Upper lobe of left lung (tissue), 4 donors: Measurements from ENCODE around the gene NCAPG2.

ENCODE experiments used
- CTCF ChIP-seq, 6 experiments: fragments of 450-650 bp in 4 of 6; fragments of 200-600 bp in 2 of 6; sonication (generic) in 2 of 6; IDR thresholded peaks; one replicate each; pipeline ENCODE4 v1.5.1; 2016 to 2019; ENCODE audit warnings: antibody characterized with exemption in 6 of 6
- EP300 ChIP-seq, 4 donors: sonication (generic); formaldehyde crosslinking; IDR thresholded peaks; one replicate each; pipeline ENCODE4 v1.5.1; 2017; ENCODE audit warnings: antibody characterized with exemption in 4 of 4, control low read depth in 2 of 4
- POLR2A ChIP-seq, 4 donors: fragments of 450-650 bp; IDR thresholded peaks; one replicate each; pipeline ENCODE4 v1.5.1; 2016 to 2017; ENCODE audit warnings: antibody characterized with exemption in 4 of 4, mild to moderate bottlenecking in 2 of 4
- POLR2AphosphoS5 ChIP-seq, 2 donors: sonication (generic); formaldehyde crosslinking; IDR thresholded peaks; one replicate each; pipeline ENCODE4 v1.5.1; 2017; ENCODE audit warnings: antibody characterized with exemption in 2 of 2

- TF ChIP-seq CTCF (IDR thresholded peaks at IDR 0.05) (no peak), POLR2A (IDR thresholded peaks at IDR 0.05) (no peak), POLR2AphosphoS5 (IDR thresholded peaks at IDR 0.05) (no peak), EP300 (IDR thresholded peaks at IDR 0.05) (no peak)
Measured at GRCh38 chr7:158633055-158633956, 71.3 kb downstream of the NCAPG2 start.
